Stimulated activated CD8-positive, alpha-beta memory T cell treated with anti-CD3 and anti-CD28 coated beads, Interleukin-12 subunit alpha, Interleukin-12 subunit beta, amount 100 ng/mL, for 1 hour (primary cell): ENCODE results near the gene LARP4.
"Not testable (repeated sequence)": the region's sequence is repeated elsewhere in the genome, so short reads cannot be mapped to it uniquely, and the experiment has no call there.

Experiments
- DNase-seq: peaks from one replicate; pipeline ENCODE4 v3.0.0-alpha.2; 2020; ENCODE audit warnings: low read depth

Gene LARP4

GRCh38 chr12:50401500-50402081, 906 bp downstream of the LARP4 start:
- DNase-seq = no peak

GRCh38 chr12:50402264-50403000, 1.7 kb downstream of the LARP4 start:
- no peak for DNase-seq

- no peak for DNase-seq
Measured at GRCh38 chr12:50403001-50403440, 2.3 kb downstream of the LARP4 start.

- DNase-seq = no peak
Measured at GRCh38 chr12:50404307-50404706, 3.6 kb downstream of the LARP4 start.

GRCh38 chr12:50411051-50411660, 10.5 kb downstream of the LARP4 start:
- no peak for DNase-seq

- no peak for DNase-seq
Measured at GRCh38 chr12:50415899-50416479, 15.3 kb downstream of the LARP4 start.

- DNase-seq = no peak
Measured at GRCh38 chr12:50419112-50419909, 18.6 kb downstream of the LARP4 start.

GRCh38 chr12:50422855-50423254, 22.2 kb downstream of the LARP4 start:
- not testable (repeated sequence) for DNase-seq

- not testable (repeated sequence) for DNase-seq
Measured at GRCh38 chr12:50423342-50423741, 22.7 kb downstream of the LARP4 start.

- DNase-seq = no peak
Measured at GRCh38 chr12:50425589-50426258, 25.0 kb downstream of the LARP4 start.

- not testable (repeated sequence) for DNase-seq
Measured at GRCh38 chr12:50431656-50432055, 31.0 kb downstream of the LARP4 start.

- no peak for DNase-seq
Measured at GRCh38 chr12:50440288-50440687, 39.6 kb downstream of the LARP4 start.

GRCh38 chr12:50441763-50442162, 41.1 kb downstream of the LARP4 start:
- DNase-seq = no peak

GRCh38 chr12:50442178-50442908, 41.7 kb downstream of the LARP4 start:
- DNase-seq = no peak

- not testable (repeated sequence) for DNase-seq
Measured at GRCh38 chr12:50449671-50450070, 49.0 kb downstream of the LARP4 start.

GRCh38 chr12:50452795-50453194, 52.1 kb downstream of the LARP4 start:
- DNase-seq = no peak

GRCh38 chr12:50453872-50454271, 53.2 kb downstream of the LARP4 start:
- no peak for DNase-seq

GRCh38 chr12:50458606-50459005, 57.9 kb downstream of the LARP4 start:
- no peak for DNase-seq

GRCh38 chr12:50467439-50467838, 66.8 kb downstream of the LARP4 start:
- DNase-seq = no peak

- DNase-seq = no peak
Measured at GRCh38 chr12:50477241-50477832, 76.7 kb downstream of the LARP4 start.
